ENCODE results near the gene POLR3K.

POLR3K gene

DNA sequence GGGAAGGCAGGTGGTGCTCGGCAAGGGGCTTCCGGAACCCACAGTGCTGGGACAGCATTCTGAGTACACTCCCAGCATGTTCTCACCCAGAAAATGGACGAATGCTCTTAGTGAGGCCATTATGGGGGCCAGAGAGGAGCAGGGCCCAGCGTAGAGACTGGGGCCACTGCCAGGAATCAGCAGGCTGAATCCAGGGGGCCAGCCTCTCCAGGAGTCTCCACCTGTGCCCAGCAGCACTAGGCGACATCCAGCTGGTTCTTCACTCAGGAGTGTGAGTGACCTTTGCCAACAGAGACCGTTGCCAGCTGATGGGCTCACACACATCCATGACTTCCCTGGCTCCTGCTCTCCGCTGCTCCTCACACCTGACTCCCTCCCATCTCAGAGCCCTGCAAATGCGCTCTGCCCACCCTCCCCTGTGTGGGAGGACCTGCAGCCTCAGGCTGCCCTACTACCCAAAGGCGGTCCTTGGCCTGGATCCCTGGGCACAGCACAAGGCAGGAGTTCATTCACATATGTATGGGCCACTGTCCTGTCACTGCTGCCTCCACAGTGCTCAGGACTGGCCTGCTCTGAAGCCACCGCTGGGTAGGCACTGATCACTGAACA lies 13.9 kb upstream of the POLR3K start:
- Histone ChIP-seq H3K27ac (ENCODE audit: low read depth, low read length, poor library complexity, severe bottlenecking) (no peak overlapping the region), H3K27me3 (ENCODE audit: insufficient read depth, low read length) (peaks cover 11% of the 10 kb centered on the region), H3K4me1 (ENCODE audit: insufficient read depth, low read length, severe bottlenecking) (no peaks in the 10 kb centered on the region), H3K36me3 (ENCODE audit: insufficient read depth, low read length) (no peaks in the 10 kb centered on the region), H3F3A (ENCODE audit: insufficient read depth, low read length) (no peaks in the 10 kb centered on the region), H3K79me2 (ENCODE audit: insufficient read depth, low read length) (no peaks in the 10 kb centered on the region), H3K4me2 (ENCODE audit: low read length) (no peak overlapping the region), H3K9me3 (ENCODE audit: low read length) (no peaks in the 10 kb centered on the region), H2AFZ (ENCODE audit: low read length) (no peak overlapping the region), H3K9ac (ENCODE audit: low read length) (no peak overlapping the region), H4K20me1 (ENCODE audit: insufficient read depth, low read length) (no peaks in the 10 kb centered on the region), H3K9me2 (ENCODE audit: low read depth, low read length) (no peaks in the 10 kb centered on the region), H3K4me3 (ENCODE audit: low read depth, low read length, poor library complexity, severe bottlenecking) (no peak overlapping the region)
- TF ChIP-seq, protein P1, sequence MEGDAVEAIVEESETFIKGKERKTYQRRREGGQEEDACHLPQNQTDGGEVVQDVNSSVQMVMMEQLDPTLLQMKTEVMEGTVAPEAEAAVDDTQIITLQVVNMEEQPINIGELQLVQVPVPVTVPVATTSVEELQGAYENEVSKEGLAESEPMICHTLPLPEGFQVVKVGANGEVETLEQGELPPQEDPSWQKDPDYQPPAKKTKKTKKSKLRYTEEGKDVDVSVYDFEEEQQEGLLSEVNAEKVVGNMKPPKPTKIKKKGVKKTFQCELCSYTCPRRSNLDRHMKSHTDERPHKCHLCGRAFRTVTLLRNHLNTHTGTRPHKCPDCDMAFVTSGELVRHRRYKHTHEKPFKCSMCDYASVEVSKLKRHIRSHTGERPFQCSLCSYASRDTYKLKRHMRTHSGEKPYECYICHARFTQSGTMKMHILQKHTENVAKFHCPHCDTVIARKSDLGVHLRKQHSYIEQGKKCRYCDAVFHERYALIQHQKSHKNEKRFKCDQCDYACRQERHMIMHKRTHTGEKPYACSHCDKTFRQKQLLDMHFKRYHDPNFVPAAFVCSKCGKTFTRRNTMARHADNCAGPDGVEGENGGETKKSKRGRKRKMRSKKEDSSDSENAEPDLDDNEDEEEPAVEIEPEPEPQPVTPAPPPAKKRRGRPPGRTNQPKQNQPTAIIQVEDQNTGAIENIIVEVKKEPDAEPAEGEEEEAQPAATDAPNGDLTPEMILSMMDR (IDR thresholded peaks at IDR 0.05; ENCODE audit: low read length): no peak
- no peak for TF ChIP-seq EZH2 (IDR thresholded peaks at IDR 0.05; ENCODE audit: borderline replicate concordance, low read length)

DNA sequence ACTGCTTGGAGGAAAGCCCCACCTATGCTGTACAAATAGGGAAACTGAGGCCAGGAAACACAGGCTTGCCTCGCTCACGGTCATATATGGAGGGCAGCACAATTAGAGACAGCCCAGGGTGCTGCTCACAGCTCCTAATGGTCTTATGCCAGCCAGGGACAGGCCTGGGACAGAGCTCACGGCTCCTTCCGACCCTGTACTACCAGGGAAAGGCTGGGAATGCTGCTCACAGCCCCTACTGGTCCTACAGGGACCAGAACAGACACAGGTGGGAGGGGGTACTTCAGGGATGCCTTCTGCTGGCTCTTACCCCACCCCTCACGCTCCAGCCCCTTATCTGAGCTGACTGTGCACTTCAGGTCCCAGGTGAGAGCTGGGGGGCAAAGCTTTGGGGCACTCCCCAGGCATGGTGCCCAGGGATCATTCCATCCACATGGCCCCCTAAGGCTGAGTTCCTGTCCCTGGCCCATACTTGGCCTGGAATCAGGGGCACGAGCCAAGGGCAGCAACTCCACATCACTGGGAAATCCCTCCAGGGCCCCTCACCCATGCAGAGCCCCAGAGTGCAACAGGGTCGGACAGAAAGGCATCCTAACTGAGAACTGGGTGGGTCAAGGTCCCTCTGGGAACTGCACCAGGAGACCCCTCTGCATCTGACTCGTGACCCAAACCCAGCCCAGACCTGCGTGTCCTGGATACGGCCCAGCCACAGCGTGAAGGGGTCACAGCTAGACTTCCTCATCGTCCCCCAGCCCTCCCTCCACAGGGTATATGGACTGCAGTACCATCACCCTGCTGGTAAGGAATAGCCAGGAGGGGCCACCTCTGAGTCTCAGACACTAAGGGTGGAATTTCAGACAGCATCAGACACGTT lies 13.1 kb upstream of the POLR3K start:
- Histone ChIP-seq H2AFZ (ENCODE audit: low read length) (no peak overlapping the region), H3K79me2 (ENCODE audit: insufficient read depth, low read length) (no peaks in the 10 kb centered on the region), H3K4me1 (ENCODE audit: insufficient read depth, low read length, severe bottlenecking) (no peaks in the 10 kb centered on the region), H3K9ac (ENCODE audit: low read length) (no peak overlapping the region), H3K4me3 (ENCODE audit: low read depth, low read length, poor library complexity, severe bottlenecking) (no peak overlapping the region), H3K27me3 (ENCODE audit: insufficient read depth, low read length) (peaks cover 18% of the 10 kb centered on the region), H3K9me3 (ENCODE audit: low read length) (no peaks in the 10 kb centered on the region), H3K27ac (ENCODE audit: low read depth, low read length, poor library complexity, severe bottlenecking) (no peak overlapping the region), H3K4me2 (ENCODE audit: low read length) (no peak overlapping the region), H3K36me3 (ENCODE audit: insufficient read depth, low read length) (no peaks in the 10 kb centered on the region), H3F3A (ENCODE audit: insufficient read depth, low read length) (no peaks in the 10 kb centered on the region), H4K20me1 (ENCODE audit: insufficient read depth, low read length) (no peaks in the 10 kb centered on the region), H3K9me2 (ENCODE audit: low read depth, low read length) (no peaks in the 10 kb centered on the region)
- no peak for TF ChIP-seq EZH2 (IDR thresholded peaks at IDR 0.05; ENCODE audit: borderline replicate concordance, low read length)
- TF ChIP-seq, protein P1 (IDR thresholded peaks at IDR 0.05; ENCODE audit: low read length): no peak

DNA sequence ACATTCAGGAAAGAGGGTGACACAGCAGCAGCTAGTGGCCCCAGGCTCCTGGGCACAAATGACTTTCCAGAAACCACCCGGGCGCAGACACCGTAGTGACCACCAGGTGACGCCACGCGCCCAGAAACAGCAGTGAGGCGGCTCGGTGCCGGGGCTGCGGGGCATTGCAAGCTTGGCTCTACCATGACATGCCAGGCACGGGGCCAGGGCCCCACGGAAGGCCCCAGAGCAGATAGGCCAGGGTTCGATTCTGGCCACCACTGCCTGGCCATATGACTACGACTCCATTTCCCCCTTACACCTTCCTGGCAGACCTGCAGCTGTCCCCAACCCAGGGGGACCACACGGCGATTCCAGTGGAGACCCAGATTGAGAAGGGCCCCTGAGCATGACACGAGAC lies 12.3 kb upstream of the POLR3K start:
- no peaks in the 10 kb centered on the region for H3K9me3 ChIP-seq (ENCODE audit: low read length)
- no peaks in the 10 kb centered on the region for H3K4me1 ChIP-seq (ENCODE audit: insufficient read depth, low read length, severe bottlenecking)
- no peak overlapping the region for H3K9ac ChIP-seq (ENCODE audit: low read length)
- no peaks in the 10 kb centered on the region for H3K9me2 ChIP-seq (ENCODE audit: low read depth, low read length)
- no peaks in the 10 kb centered on the region for H3K36me3 ChIP-seq (ENCODE audit: insufficient read depth, low read length)
- H3K4me3 ChIP-seq (ENCODE audit: low read depth, low read length, poor library complexity, severe bottlenecking): no peak overlapping the region
- H3K27ac ChIP-seq (ENCODE audit: low read depth, low read length, poor library complexity, severe bottlenecking): no peak overlapping the region
- no peaks in the 10 kb centered on the region for H3F3A ChIP-seq (ENCODE audit: insufficient read depth, low read length)
- H2AFZ ChIP-seq (ENCODE audit: low read length): no peak overlapping the region
- no peak overlapping the region for H3K4me2 ChIP-seq (ENCODE audit: low read length)
- H3K79me2 ChIP-seq (ENCODE audit: insufficient read depth, low read length): no peaks in the 10 kb centered on the region
- no peaks in the 10 kb centered on the region for H4K20me1 ChIP-seq (ENCODE audit: insufficient read depth, low read length)
- no peak for TF ChIP-seq EZH2 (IDR thresholded peaks at IDR 0.05; ENCODE audit: borderline replicate concordance, low read length)
- TF ChIP-seq, protein P1 (IDR thresholded peaks at IDR 0.05; ENCODE audit: low read length): peak; percentile 94
- peaks cover 19% of the 10 kb centered on the region for H3K27me3 ChIP-seq (ENCODE audit: insufficient read depth, low read length)

Measured in OCI-LY1 (cell line).